ENCODE results near the gene ANXA7.
"Not testable (repeated sequence)": the region's sequence is repeated elsewhere in the genome, so short reads cannot be mapped to it uniquely, and the experiment has no call there.

Gene ANXA7

GRCh38 chr10:73332379-73332778, 81.5 kb downstream of the ANXA7 start:
- no peak for DNase-seq

GRCh38 chr10:73328523-73328922, 85.3 kb downstream of the ANXA7 start:
- not testable (repeated sequence) for DNase-seq

GRCh38 chr10:73325290-73325689, 88.6 kb downstream of the ANXA7 start:
- DNase-seq: not testable (repeated sequence)

Data from activated CD4-positive, alpha-beta T cell treated with anti-CD3 and anti-CD28 coated beads, Interleukin-10, Interleukin-2, amounts not matched to agents 100 ng/mL and 50 ng/mL, durations not matched to agents 16 hours and 8 hours (primary cell).